ENCODE results near the gene NENF. TPM values are rescaled to one million over a fixed set of nuclear protein-coding genes. Genes with fewer than 3 reads are reported as not detected.

NENF gene
- total and polyA plus RNA-seq, 10 of the 15 experiments (the other 5 are each of a cell fraction or from before 2014, with no cell fraction given) = 5.1 to 83.4 (median 42.7) TPM

- POLR2A ChIA-PET = interaction anchor here (0.5 kb wide), 1 partner anchor 192 kb away, joined by 5 read pairs; no protein-coding TSS in a partner anchor
- no peak for DNase-seq (ENCODE audit: low read depth, low spot score)
- no peak overlapping the region for H3K4me2 ChIP-seq (ENCODE audit: control insufficient read depth, insufficient read depth)
Measured at GRCh38 chr1:212484701-212485570, 52.2 kb downstream of the NENF start.

More at GRCh38 chr1:212484701-212485570, 52.2 kb downstream of the NENF start:
- ChIA-PET RAD21 (ENCODE audit: unreplicated experiment) (interaction anchor here (0.8 kb wide), 1 partner anchor 129 kb away, joined by 3 read pairs; no protein-coding TSS in a partner anchor), CTCF (interaction anchor here (0.6 to 1.4 kb wide), 3 partner anchors 8 to 109 kb away, joined by 3 to 6 read pairs (median 3); no protein-coding TSS in a partner anchor), SMC1A (ENCODE audit: uncharacterized antibody, unreplicated experiment) (interaction anchor here (0.7 to 1.6 kb wide), 3 partner anchors 8 to 422 kb away, joined by 3 read pairs; no protein-coding TSS in a partner anchor)
- ATAC-seq = no peak
- TF ChIP-seq NFIC (IDR thresholded peaks at IDR 0.05; ENCODE audit: low read depth, low read length) (no peak), CEBPB (IDR thresholded peaks at IDR 0.05; ENCODE audit: borderline replicate concordance in 1 of 2, low read depth in 2 of 2, low read length in 2 of 2) (no peak), TARDBP (IDR thresholded peaks at IDR 0.05; ENCODE audit: borderline replicate concordance) (no peak), RELA (IDR thresholded peaks at IDR 0.05; ENCODE audit: borderline replicate concordance, partially characterized antibody) (no peak), HCFC1 (IDR thresholded peaks at IDR 0.05; ENCODE audit: low read length) (no peak), SMARCA5 (IDR thresholded peaks at IDR 0.05) (no peak), CUX1 (IDR thresholded peaks at IDR 0.05; ENCODE audit: insufficient replicate concordance, low read depth, low read length) (no peak), NR2C1 (IDR thresholded peaks at IDR 0.05) (no peak), ASH2L (IDR thresholded peaks at IDR 0.05; ENCODE audit: borderline replicate concordance, low read depth) (no peak), BMI1 (IDR thresholded peaks at IDR 0.05; ENCODE audit: borderline replicate concordance) (no peak), BACH1 (IDR thresholded peaks at IDR 0.05; ENCODE audit: borderline replicate concordance) (no peak), STAT1 (conservative IDR thresholded peaks at IDR 0.05) (no peak)
- TF ChIP-seq, protein P1, sequence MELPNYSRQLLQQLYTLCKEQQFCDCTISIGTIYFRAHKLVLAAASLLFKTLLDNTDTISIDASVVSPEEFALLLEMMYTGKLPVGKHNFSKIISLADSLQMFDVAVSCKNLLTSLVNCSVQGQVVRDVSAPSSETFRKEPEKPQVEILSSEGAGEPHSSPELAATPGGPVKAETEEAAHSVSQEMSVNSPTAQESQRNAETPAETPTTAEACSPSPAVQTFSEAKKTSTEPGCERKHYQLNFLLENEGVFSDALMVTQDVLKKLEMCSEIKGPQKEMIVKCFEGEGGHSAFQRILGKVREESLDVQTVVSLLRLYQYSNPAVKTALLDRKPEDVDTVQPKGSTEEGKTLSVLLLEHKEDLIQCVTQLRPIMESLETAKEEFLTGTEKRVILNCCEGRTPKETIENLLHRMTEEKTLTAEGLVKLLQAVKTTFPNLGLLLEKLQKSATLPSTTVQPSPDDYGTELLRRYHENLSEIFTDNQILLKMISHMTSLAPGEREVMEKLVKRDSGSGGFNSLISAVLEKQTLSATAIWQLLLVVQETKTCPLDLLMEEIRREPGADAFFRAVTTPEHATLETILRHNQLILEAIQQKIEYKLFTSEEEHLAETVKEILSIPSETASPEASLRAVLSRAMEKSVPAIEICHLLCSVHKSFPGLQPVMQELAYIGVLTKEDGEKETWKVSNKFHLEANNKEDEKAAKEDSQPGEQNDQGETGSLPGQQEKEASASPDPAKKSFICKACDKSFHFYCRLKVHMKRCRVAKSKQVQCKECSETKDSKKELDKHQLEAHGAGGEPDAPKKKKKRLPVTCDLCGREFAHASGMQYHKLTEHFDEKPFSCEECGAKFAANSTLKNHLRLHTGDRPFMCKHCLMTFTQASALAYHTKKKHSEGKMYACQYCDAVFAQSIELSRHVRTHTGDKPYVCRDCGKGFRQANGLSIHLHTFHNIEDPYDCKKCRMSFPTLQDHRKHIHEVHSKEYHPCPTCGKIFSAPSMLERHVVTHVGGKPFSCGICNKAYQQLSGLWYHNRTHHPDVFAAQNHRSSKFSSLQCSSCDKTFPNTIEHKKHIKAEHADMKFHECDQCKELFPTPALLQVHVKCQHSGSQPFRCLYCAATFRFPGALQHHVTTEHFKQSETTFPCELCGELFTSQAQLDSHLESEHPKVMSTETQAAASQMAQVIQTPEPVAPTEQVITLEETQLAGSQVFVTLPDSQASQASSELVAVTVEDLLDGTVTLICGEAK (IDR thresholded peaks at IDR 0.05; ENCODE audit: borderline replicate concordance) = no peak
- Histone ChIP-seq H3K9ac (ENCODE audit: control insufficient read depth, insufficient read depth, low read length) (no peak overlapping the region), H2AFZ (ENCODE audit: control insufficient read depth, low read depth, low read length) (no peak overlapping the region), H4K20me1 (ENCODE audit: control insufficient read depth, insufficient read depth) (no peaks in the 10 kb centered on the region), H3K79me2 (ENCODE audit: control insufficient read depth, insufficient read depth, low read length) (no peaks in the 10 kb centered on the region), H3K27ac (ENCODE audit: control insufficient read depth, insufficient read depth) (no peak overlapping the region), H3K4me1 (ENCODE audit: control insufficient read depth, insufficient read depth, low read length) (no peaks in the 10 kb centered on the region), H3K9me3 (replicated peaks; ENCODE audit: control insufficient read depth, insufficient read depth, low read length) (no peaks in the 10 kb centered on the region), H3K4me3 (no peak overlapping the region), H3K36me3 (ENCODE audit: control insufficient read depth in 2 of 2, insufficient read depth in 2 of 2, low read length in 1 of 2) (no peaks in the 10 kb centered on the region), H3K27me3 (replicated peaks in 1 of 2; ENCODE audit: control insufficient read depth in 2 of 2, insufficient read depth in 2 of 2, low read length in 1 of 2) (no peaks in the 10 kb centered on the region)
- BruUV-seq (replicated peaks) = no TSS peak
- no peak for FAIRE-seq
- intact Hi-C loops (cut with micrococcal nuclease; ENCODE audit: unreplicated experiment) (no loop called here), in situ Hi-C loops (cut with MboI) (no loop called here)
- WGBS (ENCODE audit: insufficient coverage, insufficient replicate concordance, low lambda C conversion rate, missing lambda C conversion rate) = 82% methylated on average over 10 of the region's 11 CpGs

All from GM12878 (cell line).